Measurements from ENCODE around the gene UBR1.
"Not testable (repeated sequence)": the region's sequence is repeated elsewhere in the genome, so short reads cannot be mapped to it uniquely, and the experiment has no call there.

Gene UBR1

DNA sequence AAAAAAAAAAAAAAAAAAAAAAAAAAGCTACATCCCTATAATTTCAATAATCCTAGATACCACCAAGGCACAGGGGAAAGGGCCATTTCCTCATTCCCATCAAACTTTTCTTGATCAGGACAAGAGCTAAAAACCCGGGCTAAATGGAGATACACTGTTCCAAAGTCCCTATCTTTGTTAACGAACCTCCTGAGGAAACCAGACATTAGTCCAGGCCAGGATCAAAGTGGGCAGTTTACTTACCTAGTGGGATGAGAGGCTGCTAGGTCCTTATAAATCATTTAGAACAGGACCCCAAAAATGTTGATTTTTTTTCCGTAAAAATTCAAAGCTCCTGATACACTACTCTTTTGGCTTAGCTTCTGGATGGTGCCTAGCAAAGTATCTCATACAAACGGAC lies 35.6 kb downstream of the UBR1 start:
- TF ChIP-seq, protein P1, sequence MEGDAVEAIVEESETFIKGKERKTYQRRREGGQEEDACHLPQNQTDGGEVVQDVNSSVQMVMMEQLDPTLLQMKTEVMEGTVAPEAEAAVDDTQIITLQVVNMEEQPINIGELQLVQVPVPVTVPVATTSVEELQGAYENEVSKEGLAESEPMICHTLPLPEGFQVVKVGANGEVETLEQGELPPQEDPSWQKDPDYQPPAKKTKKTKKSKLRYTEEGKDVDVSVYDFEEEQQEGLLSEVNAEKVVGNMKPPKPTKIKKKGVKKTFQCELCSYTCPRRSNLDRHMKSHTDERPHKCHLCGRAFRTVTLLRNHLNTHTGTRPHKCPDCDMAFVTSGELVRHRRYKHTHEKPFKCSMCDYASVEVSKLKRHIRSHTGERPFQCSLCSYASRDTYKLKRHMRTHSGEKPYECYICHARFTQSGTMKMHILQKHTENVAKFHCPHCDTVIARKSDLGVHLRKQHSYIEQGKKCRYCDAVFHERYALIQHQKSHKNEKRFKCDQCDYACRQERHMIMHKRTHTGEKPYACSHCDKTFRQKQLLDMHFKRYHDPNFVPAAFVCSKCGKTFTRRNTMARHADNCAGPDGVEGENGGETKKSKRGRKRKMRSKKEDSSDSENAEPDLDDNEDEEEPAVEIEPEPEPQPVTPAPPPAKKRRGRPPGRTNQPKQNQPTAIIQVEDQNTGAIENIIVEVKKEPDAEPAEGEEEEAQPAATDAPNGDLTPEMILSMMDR (IDR thresholded peaks at IDR 0.05; ENCODE audit: low read length, missing control alignments): no peak
- no peak for DNase-seq (ENCODE audit: low read depth)
- H3K4me3 ChIP-seq (replicated peaks; ENCODE audit: low read depth, low read length): no peak overlapping the region

DNA sequence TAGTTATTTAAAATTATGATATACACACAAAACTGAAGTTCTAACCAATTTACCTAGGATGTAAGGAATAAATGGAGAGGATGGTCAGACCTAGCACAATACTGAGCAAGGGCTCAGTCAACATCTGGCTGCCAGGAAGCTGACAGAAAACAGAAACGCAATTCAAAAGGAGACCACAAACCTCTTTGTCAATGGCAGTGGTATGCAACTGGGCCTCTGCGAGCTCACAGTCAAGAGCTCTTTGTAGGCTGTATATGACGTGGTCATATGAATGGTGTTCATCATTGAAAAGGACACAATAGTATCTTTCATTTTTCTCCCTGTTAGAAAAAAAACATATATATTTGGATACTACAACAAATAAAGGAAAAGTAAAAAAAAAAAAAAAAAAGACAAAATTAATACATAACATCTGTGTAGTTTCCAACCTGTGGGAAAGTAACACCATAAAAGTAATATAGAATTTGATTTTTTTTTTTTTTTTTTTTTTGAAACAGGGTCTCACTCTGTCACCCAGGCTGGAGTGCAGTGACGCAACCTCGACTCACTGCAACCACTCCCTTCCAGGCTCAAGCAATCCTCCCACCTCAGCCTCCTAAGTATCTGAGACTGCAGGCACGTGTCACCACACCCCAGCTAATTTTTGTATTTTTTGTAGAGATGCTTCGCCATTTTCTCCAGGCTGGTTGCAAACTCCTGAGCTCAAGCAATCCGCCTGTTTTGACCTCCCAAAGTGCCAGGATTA lies 37.9 kb downstream of the UBR1 start:
- no peak overlapping the region for H3K4me3 ChIP-seq (replicated peaks; ENCODE audit: low read depth, low read length)
- TF ChIP-seq, protein P1 (IDR thresholded peaks at IDR 0.05; ENCODE audit: low read length, missing control alignments): no peak
- peak; percentile 29 for DNase-seq (ENCODE audit: low read depth)

DNA sequence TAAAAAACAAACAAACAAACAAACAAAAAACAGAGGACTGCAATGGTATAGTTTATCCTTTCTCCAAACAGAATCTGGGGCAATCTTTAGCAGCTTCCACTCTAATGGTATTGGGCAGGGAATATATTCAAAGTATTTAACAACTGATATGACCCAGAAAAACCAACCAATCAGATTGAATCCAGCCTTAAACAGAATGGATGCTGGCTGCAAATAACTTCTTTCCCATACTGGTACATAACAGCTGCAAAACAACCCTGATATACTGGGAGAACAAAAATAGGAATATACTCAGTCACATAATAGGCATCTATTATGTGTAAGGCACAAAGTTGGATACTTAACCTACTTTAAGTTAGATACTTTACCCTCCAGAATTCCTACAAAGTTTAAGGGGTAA lies 49.1 kb downstream of the UBR1 start:
- DNase-seq (ENCODE audit: low read depth): no peak
- H3K4me3 ChIP-seq (replicated peaks; ENCODE audit: low read depth, low read length): no peak overlapping the region
- TF ChIP-seq, protein P1 (IDR thresholded peaks at IDR 0.05; ENCODE audit: low read length, missing control alignments): no peak

DNA sequence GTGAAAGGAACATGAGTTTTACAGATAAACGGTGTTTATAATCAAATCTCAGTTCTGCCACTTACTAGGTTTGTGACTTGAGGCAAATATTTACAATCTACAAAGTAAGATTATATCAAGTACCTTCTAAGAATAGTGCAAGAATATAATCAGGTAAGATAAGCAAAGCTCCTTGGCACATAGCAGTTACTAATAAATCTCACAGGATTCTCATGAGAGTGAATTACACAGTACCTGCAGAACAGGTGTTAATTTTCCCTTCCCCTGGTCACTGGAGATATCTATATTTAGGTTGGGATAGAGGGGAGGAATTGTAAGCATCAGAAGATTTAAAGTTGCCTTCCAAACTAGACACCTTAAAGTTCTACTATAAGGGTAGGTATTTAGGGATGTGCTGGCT lies 53.0 kb downstream of the UBR1 start:
- no peak for DNase-seq (ENCODE audit: low read depth)
- TF ChIP-seq, protein P1 (IDR thresholded peaks at IDR 0.05; ENCODE audit: low read length, missing control alignments): no peak

DNA sequence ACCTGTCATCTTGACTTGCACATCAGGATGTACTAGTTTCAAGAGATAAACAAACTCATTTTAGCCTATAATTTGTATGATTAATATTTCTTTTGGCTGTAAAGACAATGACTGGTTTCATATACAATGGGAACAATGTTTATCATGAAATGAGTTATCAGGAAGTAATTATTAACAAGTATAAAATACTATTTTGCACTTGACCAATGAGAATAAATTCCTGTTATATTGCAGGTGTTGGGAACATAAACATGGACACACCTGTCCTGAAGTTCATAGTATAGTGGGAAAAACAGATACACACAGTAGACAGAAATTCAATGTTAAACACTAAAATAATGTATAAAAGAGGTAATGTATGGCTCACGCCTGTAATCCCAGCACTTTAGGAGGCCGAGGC lies 56.9 kb downstream of the UBR1 start:
- DNase-seq (ENCODE audit: low read depth): no peak
- no peak overlapping the region for H3K4me3 ChIP-seq (replicated peaks; ENCODE audit: low read depth, low read length)
- TF ChIP-seq, protein P1 (IDR thresholded peaks at IDR 0.05; ENCODE audit: low read length, missing control alignments): no peak

More for the DNA sequence above, 53.0 kb downstream of the UBR1 start:
- no peak overlapping the region for H3K4me3 ChIP-seq (replicated peaks; ENCODE audit: low read depth, low read length)

DNA sequence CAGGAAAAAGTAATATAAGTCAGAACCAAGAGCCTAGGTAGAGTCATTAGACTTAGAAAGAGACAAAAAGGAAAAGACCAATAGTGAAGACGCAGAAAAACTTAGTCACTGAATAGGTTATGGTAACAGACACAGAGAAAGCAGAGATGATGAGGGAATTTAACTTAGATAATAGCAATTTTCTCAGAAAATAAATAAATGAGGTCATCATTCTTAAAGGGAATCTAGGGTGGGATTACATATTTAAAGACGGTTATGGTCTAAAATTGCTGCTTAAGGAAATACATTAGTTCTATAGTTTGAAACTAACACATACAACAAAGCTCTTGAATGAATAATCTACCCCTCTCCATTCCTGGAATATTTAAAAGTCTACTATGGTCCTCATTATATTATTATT lies 59.4 kb downstream of the UBR1 start:
- TF ChIP-seq, protein P1 (IDR thresholded peaks at IDR 0.05; ENCODE audit: low read length, missing control alignments): no peak

DNA sequence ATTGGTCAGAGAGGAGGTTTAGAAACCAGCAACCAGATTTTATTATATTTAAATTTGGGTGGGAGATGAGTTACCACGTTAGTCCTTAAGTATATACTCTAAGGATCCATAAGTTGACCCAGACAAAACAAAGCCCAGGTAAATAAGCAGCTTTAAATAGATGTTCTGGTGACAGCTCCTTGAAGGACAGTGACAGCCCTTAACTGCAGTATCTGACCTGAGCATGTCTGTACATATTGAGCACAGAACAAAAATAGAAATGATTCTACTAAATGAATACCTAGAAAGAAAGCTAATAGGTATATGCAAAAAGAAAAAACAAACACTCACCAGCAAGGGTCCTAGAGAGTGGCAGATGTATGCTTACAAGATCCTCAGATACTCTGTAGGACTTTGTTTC lies 63.0 kb downstream of the UBR1 start:
- H3K4me3 ChIP-seq (replicated peaks; ENCODE audit: low read depth, low read length): no peak overlapping the region
- TF ChIP-seq, protein P1 (IDR thresholded peaks at IDR 0.05; ENCODE audit: low read length, missing control alignments): no peak
- no peak for DNase-seq (ENCODE audit: low read depth)

More for the DNA sequence above, 59.4 kb downstream of the UBR1 start:
- no peak for DNase-seq (ENCODE audit: low read depth)
- H3K4me3 ChIP-seq (replicated peaks; ENCODE audit: low read depth, low read length): no peak overlapping the region

DNA sequence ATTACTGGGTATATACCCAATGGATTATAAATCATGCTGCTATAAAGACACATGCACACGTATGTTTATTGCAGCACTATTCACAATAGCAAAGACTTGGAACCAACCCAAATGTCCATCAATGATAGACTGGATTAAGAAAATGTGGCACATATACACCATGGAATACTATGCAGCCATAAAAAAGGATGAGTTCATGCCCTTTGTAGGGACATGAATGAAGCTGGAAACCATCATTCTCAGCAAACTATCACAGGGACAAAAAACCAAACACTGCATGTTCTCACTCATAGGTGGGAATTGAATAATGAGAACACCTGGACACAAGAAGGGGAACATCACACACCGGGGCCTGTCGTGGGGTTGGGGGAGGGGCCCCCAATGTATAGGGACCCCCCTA lies 64.8 kb downstream of the UBR1 start:
- not testable (repeated sequence) for DNase-seq (ENCODE audit: low read depth); H3K4me3 ChIP-seq (replicated peaks; ENCODE audit: low read depth, low read length)

DNA sequence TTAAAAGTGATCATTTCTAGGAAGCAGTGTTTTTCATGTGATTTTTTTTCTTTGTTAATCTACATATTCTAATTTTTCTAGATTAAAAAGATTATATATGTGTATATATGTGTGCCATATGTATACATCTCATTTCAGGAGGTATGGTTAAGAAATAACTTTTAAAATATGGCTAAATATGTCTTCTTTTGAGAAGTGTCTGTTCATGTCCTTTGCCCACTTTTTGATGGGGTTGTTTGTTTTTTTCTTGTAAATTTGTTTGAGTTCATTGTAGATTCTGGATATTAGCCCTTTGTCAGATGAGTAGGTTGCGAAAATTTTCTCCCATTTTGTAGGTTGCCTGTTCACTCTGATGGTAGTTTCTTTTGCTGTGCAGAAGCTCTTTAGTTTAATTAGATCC lies 70.6 kb downstream of the UBR1 start:
- H3K4me3 ChIP-seq (replicated peaks; ENCODE audit: low read depth, low read length); DNase-seq (ENCODE audit: low read depth): not testable (repeated sequence)
